Measurements from ENCODE around the gene COL13A1.

GRCh38 chr10:69838418-69838817, 36.7 kb downstream of the COL13A1 start:
- TF ChIP-seq, protein P1, sequence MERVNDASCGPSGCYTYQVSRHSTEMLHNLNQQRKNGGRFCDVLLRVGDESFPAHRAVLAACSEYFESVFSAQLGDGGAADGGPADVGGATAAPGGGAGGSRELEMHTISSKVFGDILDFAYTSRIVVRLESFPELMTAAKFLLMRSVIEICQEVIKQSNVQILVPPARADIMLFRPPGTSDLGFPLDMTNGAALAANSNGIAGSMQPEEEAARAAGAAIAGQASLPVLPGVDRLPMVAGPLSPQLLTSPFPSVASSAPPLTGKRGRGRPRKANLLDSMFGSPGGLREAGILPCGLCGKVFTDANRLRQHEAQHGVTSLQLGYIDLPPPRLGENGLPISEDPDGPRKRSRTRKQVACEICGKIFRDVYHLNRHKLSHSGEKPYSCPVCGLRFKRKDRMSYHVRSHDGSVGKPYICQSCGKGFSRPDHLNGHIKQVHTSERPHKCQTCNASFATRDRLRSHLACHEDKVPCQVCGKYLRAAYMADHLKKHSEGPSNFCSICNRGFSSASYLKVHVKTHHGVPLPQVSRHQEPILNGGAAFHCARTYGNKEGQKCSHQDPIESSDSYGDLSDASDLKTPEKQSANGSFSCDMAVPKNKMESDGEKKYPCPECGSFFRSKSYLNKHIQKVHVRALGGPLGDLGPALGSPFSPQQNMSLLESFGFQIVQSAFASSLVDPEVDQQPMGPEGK (CRISPR knock-in tag; IDR thresholded peaks at IDR 0.05; ENCODE audit: borderline replicate concordance), result no peak
- TF ChIP-seq ZNF565 (CRISPR knock-in tag; conservative IDR thresholded peaks at IDR 0.05; ENCODE audit: low read depth) (no peak), CREB5 (CRISPR knock-in tag; IDR thresholded peaks at IDR 0.05; ENCODE audit: low read depth) (no peak), TSHZ2 (CRISPR knock-in tag; IDR thresholded peaks at IDR 0.05) (no peak), ZNF8 (CRISPR knock-in tag; IDR thresholded peaks at IDR 0.05) (no peak), ZFP30 (CRISPR knock-in tag; IDR thresholded peaks at IDR 0.05) (no peak), GLIS3 (CRISPR knock-in tag; IDR thresholded peaks at IDR 0.05) (no peak)

Measured in SK-N-SH treated with all-trans-retinoic acid at 6 μM for 48 hours (cell line).